ENCODE results near the gene ERI3. TPM values are rescaled to one million over a fixed set of nuclear protein-coding genes. Genes with fewer than 3 reads are reported as not detected.
A peak's percentile ranks its signal among the peaks of the same experiment; 100 is the strongest.

Gene ERI3
- total and polyA plus RNA-seq, 9 of the 15 experiments (the other 6 are each of a cell fraction or from before 2014, with no cell fraction given), result 47.8 to 93.4 (median 67.2) TPM

- TF ChIP-seq HEY1 (CRISPR knock-in tag; IDR thresholded peaks at IDR 0.05; ENCODE audit: borderline replicate concordance) (no peak), ZNF668 (CRISPR knock-in tag; IDR thresholded peaks at IDR 0.05) (peak; percentile 74; the same call in 1 of the 2 replicates), RBM39 (optimal IDR thresholded peaks at IDR 0.05; ENCODE audit: low read depth, low read length) (peak; percentile 98), TOE1 (IDR thresholded peaks at IDR 0.05; ENCODE audit: borderline replicate concordance) (peak; percentile 94), TOE1 (CRISPR knock-in tag; IDR thresholded peaks at IDR 0.05; ENCODE audit: borderline replicate concordance, low read depth) (no peak), HSF4 (CRISPR knock-in tag; IDR thresholded peaks at IDR 0.05; ENCODE audit: borderline replicate concordance) (no peak), NCOR1 (IDR thresholded peaks at IDR 0.05) (peak; percentile 30; the same call in 1 of the 2 replicates), ZNF224 (CRISPR knock-in tag; IDR thresholded peaks at IDR 0.05) (no peak), PPARD (CRISPR knock-in tag; IDR thresholded peaks at IDR 0.05) (no peak), ZNF143 (CRISPR knock-in tag; IDR thresholded peaks at IDR 0.05) (no peak), ZNF644 (tag; IDR thresholded peaks at IDR 0.05; ENCODE audit: low read depth) (no peak), HMGXB4 (CRISPR knock-in tag; IDR thresholded peaks at IDR 0.05) (peak; percentile 84), KLF6 (CRISPR knock-in tag; IDR thresholded peaks at IDR 0.05; ENCODE audit: borderline replicate concordance) (no peak), SIX5 (IDR thresholded peaks at IDR 0.05; ENCODE audit: borderline replicate concordance in 1 of 2, insufficient read depth in 1 of 2, low read depth in 1 of 2, low read length in 2 of 2) (peak; percentile 62 to 77; a peak in 3 of 4 replicates), CBX5 (IDR thresholded peaks at IDR 0.05; ENCODE audit: borderline replicate concordance, low read depth) (peak; percentile 90; the same call in 1 of the 2 replicates)
- TF ChIP-seq, protein P1, sequence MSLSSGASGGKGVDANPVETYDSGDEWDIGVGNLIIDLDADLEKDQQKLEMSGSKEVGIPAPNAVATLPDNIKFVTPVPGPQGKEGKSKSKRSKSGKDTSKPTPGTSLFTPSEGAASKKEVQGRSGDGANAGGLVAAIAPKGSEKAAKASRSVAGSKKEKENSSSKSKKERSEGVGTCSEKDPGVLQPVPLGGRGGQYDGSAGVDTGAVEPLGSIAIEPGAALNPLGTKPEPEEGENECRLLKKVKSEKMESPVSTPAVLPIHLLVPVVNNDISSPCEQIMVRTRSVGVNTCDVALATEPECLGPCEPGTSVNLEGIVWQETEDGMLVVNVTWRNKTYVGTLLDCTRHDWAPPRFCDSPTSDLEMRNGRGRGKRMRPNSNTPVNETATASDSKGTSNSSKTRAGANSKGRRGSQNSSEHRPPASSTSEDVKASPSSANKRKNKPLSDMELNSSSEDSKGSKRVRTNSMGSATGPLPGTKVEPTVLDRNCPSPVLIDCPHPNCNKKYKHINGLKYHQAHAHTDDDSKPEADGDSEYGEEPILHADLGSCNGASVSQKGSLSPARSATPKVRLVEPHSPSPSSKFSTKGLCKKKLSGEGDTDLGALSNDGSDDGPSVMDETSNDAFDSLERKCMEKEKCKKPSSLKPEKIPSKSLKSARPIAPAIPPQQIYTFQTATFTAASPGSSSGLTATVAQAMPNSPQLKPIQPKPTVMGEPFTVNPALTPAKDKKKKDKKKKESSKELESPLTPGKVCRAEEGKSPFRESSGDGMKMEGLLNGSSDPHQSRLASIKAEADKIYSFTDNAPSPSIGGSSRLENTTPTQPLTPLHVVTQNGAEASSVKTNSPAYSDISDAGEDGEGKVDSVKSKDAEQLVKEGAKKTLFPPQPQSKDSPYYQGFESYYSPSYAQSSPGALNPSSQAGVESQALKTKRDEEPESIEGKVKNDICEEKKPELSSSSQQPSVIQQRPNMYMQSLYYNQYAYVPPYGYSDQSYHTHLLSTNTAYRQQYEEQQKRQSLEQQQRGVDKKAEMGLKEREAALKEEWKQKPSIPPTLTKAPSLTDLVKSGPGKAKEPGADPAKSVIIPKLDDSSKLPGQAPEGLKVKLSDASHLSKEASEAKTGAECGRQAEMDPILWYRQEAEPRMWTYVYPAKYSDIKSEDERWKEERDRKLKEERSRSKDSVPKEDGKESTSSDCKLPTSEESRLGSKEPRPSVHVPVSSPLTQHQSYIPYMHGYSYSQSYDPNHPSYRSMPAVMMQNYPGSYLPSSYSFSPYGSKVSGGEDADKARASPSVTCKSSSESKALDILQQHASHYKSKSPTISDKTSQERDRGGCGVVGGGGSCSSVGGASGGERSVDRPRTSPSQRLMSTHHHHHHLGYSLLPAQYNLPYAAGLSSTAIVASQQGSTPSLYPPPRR (CRISPR knock-in tag; IDR thresholded peaks at IDR 0.05; ENCODE audit: borderline replicate concordance), result peak; percentile 62; the same call in 1 of the 2 replicates
- TF ChIP-seq, protein P2, sequence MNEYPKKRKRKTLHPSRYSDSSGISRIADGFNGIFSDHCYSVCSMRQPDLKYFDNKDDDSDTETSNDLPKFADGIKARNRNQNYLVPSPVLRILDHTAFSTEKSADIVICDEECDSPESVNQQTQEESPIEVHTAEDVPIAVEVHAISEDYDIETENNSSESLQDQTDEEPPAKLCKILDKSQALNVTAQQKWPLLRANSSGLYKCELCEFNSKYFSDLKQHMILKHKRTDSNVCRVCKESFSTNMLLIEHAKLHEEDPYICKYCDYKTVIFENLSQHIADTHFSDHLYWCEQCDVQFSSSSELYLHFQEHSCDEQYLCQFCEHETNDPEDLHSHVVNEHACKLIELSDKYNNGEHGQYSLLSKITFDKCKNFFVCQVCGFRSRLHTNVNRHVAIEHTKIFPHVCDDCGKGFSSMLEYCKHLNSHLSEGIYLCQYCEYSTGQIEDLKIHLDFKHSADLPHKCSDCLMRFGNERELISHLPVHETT (CRISPR knock-in tag; conservative IDR thresholded peaks at IDR 0.05 in 1 of 2, IDR thresholded peaks at IDR 0.05 in 1 of 2), result peak in 1 of 2 experiments; percentile 85; a peak in 2 of 4 replicates
Observed at GRCh38 chr1:44213222-44214112, 141.6 kb downstream of the ERI3 start, which contains the start of gene DMAP1 (continued).
